Retinal pigment epithelial cell (primary cell): ENCODE results near the gene PTPRC.

ENCODE experiments used
- DNase-seq: peaks from one replicate; pipeline ENCODE4 v3.0.0-alpha.2; 2010; ENCODE audit warnings: low read depth
- H3K4me3 ChIP-seq: 2 replicates; pipeline ENCODE4 v1.5.1; 2011; ENCODE audit warnings: mild to moderate bottlenecking, low read length, control low read depth, moderate library complexity
- CTCF ChIP-seq: conservative IDR thresholded peaks from 2 replicates; pipeline ENCODE4 v1.5.1; 2011; ENCODE audit warnings: low read depth, low read length, control low read depth, inconsistent platforms

The PTPRC gene

GRCh38 chr1:198660341-198661261 lies 21.8 kb downstream of the PTPRC start:
- no peak for TF ChIP-seq CTCF
- H3K4me3 ChIP-seq = no peak overlapping the region
- DNase-seq = no peak

- TF ChIP-seq CTCF = no peak
- no peak overlapping the region for H3K4me3 ChIP-seq
- DNase-seq = no peak
Measured at GRCh38 chr1:198662821-198663220, 24.0 kb downstream of the PTPRC start.

GRCh38 chr1:198664068-198664788 lies 25.4 kb downstream of the PTPRC start:
- TF ChIP-seq CTCF = no peak
- H3K4me3 ChIP-seq = no peak overlapping the region
- no peak for DNase-seq

GRCh38 chr1:198667186-198667585 lies 28.3 kb downstream of the PTPRC start:
- DNase-seq = no peak
- H3K4me3 ChIP-seq = no peak overlapping the region
- TF ChIP-seq CTCF = no peak

GRCh38 chr1:198667807-198668206 lies 29.0 kb downstream of the PTPRC start:
- no peak overlapping the region for H3K4me3 ChIP-seq
- DNase-seq = no peak
- TF ChIP-seq CTCF = no peak

- DNase-seq = no peak
- no peak for TF ChIP-seq CTCF
- H3K4me3 ChIP-seq = no peak overlapping the region
Measured at GRCh38 chr1:198669023-198669698, 30.3 kb downstream of the PTPRC start.
